HuH-7 (cell line): ENCODE results near the gene KCTD18.

Experiments used
- DNase-seq: peaks from one replicate; pipeline ENCODE4 v3.0.0; 2011; ENCODE audit warnings: low spot score

KCTD18 gene

GRCh38 chr2:200509612-200510433, at the start of gene KCTD18:
Gene KCTD18, minus strand, starts transcription at chr2:200510068. Its CDS starts 3,052 bp downstream, at chr2:200507016.
- DNase-seq, result peak; percentile 88

- DNase-seq, result no peak
These were observed 30.9 kb upstream of the KCTD18 start for GRCh38 chr2:200540793-200541192.

GRCh38 chr2:200538139-200538538, 28.3 kb upstream of the KCTD18 start:
- DNase-seq, result no peak

GRCh38 chr2:200534572-200534971, 24.7 kb upstream of the KCTD18 start:
- DNase-seq, result no peak

GRCh38 chr2:200533754-200534153, 23.9 kb upstream of the KCTD18 start:
- no peak for DNase-seq

GRCh38 chr2:200528228-200528627, 18.4 kb upstream of the KCTD18 start:
- DNase-seq, result no peak

GRCh38 chr2:200525882-200526651, 16.2 kb upstream of the KCTD18 start, which contains the start of gene SGO2:
Gene SGO2, plus strand, starts transcription at chr2:200526207. Its CDS starts 6,769 bp downstream, at chr2:200532976.
- peak; percentile 88 for DNase-seq

GRCh38 chr2:200525551-200525881, 15.6 kb upstream of the KCTD18 start:
- no peak for DNase-seq

- DNase-seq, result no peak
These were observed 15.2 kb upstream of the KCTD18 start for GRCh38 chr2:200525066-200525465.

- DNase-seq, result no peak
These were observed 13.7 kb upstream of the KCTD18 start for GRCh38 chr2:200523604-200524003.

GRCh38 chr2:200523158-200523557, 13.3 kb upstream of the KCTD18 start:
- no peak for DNase-seq

- DNase-seq, result no peak
These were observed 5.3 kb upstream of the KCTD18 start for GRCh38 chr2:200515155-200515554.

- DNase-seq, result no peak
These were observed 645 bp downstream of the KCTD18 start for GRCh38 chr2:200509235-200509611.

- DNase-seq, result peak; percentile 49
These were observed 2.7 kb downstream of the KCTD18 start for GRCh38 chr2:200507179-200507578.

GRCh38 chr2:200506679-200507078, 3.2 kb downstream of the KCTD18 start:
- no peak for DNase-seq

GRCh38 chr2:200502196-200502595, 7.7 kb downstream of the KCTD18 start:
- DNase-seq, result no peak

- no peak for DNase-seq
These were observed 11.3 kb downstream of the KCTD18 start for GRCh38 chr2:200498402-200499162.

- DNase-seq, result no peak
These were observed 13.2 kb downstream of the KCTD18 start for GRCh38 chr2:200496696-200497095.

GRCh38 chr2:200494048-200494447, 15.8 kb downstream of the KCTD18 start:
- DNase-seq, result no peak

- no peak for DNase-seq
These were observed 17.2 kb downstream of the KCTD18 start for GRCh38 chr2:200492656-200493055.

- DNase-seq, result no peak
These were observed 19.9 kb downstream of the KCTD18 start for GRCh38 chr2:200490001-200490400.

GRCh38 chr2:200488169-200488568, 21.7 kb downstream of the KCTD18 start:
- no peak for DNase-seq

- no peak for DNase-seq
These were observed 23.3 kb downstream of the KCTD18 start for GRCh38 chr2:200486529-200486928.
